HG02763 (cell line): Measurements from ENCODE around the gene KDM5C.

Experiments used
- ATAC-seq: cut with Tn5 transposase; IDR thresholded peaks from one replicate; pipeline ENCODE4 v1.9.1; 2021; ENCODE audit warnings: mild to moderate bottlenecking, moderate library complexity; ENCODE audit not compliant: unreplicated experiment

KDM5C gene

DNA sequence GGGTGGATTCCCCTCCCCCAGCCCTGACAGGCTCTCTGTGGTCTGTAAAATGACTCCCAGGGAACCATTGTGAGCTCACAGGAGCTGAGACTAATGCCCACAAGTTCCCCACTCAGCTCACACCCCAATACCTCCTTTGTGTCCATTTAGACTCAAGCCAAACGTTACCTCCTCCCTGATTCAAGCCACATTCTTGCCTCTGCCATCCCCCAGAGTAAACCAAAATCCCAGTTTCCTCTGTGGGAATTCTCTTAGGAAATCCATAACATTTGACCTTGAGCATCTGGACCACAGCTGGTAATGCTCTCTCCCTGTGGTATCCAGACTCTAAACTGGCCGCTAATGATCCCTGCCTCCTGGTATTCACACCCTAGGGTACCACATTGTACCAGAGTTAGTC lies 26.3 kb upstream of the KDM5C start:
- ATAC-seq = no peak

DNA sequence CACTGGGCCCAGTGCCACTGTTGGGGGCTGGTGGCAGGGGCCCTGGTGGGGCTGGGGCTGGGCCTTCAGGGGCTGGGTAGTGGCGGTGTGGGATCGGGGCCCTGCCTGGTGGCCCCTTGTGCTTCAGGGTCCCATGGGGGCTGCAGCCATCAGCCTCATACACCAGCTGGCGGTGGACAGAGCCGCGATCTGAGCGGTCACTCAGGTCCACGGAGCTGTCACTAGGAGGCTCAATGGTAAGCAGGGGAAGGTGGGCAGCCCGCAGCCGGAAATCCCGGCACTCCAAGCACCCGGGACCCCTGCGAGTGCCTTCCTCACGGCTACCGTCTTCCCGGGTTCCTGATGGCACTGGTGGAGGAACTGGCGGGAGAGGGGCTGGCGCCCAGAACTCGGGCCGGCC lies 25.5 kb upstream of the KDM5C start:
- ATAC-seq = no peak

DNA sequence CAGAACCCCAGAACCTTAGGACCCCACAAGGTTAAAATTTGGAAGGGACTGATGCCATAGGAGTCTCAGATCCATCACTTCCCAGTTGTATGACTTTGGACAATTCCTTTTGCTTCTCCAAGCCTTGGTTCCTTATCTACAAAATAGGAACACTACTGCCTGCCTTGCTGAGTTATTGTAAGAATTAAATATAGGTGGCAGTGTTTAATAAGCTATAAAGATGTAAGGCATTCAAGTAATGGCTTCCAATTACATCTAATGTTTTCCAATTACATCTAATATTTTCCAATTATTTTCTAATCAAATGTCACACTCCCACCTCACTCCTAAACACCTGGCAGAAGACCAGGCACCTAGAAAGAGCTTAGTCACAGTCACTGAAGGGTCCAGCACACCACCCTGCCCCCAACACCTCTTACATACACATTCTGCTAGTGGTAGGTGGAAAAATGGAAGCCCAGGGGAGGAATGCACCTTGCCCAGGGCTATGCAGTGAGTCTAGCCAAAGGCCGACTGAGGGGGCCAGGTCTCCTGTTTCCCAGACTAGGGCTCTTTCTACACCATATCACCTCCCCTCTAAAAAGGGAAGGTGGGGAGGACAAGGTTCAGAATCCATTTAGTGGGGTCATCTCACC lies 24.5 kb upstream of the KDM5C start:
- ATAC-seq = no peak

- no peak for ATAC-seq
These were observed 22.9 kb upstream of the KDM5C start for GRCh38 chrX:53247928-53248327.

DNA sequence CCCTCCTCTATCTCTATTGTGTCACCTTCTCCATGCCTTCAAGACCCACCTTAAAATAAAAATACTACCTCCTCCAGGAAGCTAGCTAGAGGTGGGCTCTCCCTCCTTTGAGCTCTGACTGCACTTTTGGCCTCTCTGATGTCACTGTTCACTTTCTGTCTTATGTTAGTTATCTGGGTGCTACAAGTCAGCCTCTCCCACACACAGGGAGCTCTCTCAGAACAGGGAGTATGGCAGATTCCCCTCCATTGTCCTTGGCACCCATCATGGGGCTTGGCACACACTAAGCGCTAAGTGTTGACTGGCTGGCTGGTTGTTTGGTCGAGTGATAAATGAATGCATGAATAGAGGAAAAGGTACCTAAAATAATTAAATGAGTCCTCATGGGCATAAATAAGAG lies 21.2 kb upstream of the KDM5C start:
- no peak for ATAC-seq

DNA sequence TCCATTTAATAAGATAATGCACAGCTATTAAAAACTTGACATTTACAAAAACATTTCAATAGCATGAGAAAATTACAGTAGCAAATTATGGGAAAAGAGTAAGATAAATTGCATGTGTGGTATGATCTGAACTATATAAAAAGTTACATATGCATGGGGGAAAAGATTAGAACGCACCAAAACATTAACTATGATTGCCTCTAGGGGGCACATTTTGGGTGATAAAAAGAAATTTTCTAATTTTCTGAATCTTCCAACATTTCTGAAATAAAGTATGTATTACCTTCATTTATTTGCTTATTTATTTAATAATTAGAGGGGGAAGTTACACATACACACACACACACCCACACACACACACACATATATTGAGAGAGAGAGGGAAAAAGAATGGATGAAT lies 19.6 kb upstream of the KDM5C start:
- no peak for ATAC-seq

DNA sequence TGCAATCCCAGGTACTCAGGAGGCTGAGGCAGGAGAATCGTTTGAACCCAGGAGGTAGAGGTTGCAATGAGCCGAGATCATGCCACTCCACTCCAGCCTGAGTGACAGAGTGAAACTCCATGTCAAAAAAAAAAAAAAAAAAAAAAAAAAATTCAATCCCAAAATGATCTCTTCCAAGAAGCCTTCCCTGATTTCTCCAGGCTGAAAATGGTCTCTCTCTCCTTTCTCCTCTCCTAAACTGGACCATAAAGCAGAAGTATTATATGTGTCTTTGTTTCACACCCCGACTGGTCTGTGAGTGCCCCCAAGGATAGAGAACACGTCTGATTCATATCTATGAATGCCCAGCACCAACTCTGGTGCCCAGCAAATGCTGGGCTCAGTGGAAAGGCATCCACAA lies 17.3 kb upstream of the KDM5C start:
- no peak for ATAC-seq

GRCh38 chrX:53241558-53241957 lies 16.6 kb upstream of the KDM5C start:
- ATAC-seq = no peak

DNA sequence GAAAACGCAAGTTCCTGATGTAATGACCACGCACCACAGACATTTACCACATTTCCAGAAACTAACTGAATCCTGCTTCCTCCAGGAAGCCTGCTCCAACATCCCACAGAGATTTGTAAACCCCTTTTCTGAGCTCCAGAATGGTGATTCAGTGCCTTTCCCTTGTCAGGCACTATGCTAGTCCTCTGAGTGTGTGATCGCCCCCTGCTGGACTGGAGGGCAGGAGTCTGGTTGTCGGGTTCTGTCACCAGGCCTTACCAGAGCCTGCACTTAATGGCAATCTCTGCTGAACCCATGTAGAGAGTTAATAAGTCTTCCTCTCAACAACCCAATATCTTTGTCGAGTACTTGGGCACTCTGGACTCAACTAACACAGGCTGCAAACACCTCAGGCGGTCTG lies 14.5 kb upstream of the KDM5C start:
- no peak for ATAC-seq

DNA sequence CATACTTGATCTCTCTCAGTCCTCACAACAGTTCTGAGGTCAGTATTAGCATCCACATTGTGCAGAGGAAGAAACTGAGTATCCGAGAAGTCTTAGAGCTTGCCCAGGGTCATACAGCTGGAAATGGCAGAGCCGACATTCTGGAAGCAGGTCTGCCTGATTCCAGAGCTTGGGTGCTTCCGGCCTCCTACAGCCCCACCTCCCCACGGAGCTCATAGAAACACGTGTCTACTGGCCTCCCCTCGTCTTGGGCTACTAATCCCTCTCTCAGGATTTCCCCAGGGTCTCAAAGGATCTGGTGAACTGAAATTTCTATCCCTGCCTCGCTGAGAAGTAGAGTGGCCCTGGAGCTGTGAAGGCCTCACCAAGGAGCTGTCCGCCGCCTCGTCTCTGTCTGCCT lies 12.0 kb upstream of the KDM5C start:
- ATAC-seq = no peak

GRCh38 chrX:53236025-53236679 lies 11.1 kb upstream of the KDM5C start:
- no peak for ATAC-seq

DNA sequence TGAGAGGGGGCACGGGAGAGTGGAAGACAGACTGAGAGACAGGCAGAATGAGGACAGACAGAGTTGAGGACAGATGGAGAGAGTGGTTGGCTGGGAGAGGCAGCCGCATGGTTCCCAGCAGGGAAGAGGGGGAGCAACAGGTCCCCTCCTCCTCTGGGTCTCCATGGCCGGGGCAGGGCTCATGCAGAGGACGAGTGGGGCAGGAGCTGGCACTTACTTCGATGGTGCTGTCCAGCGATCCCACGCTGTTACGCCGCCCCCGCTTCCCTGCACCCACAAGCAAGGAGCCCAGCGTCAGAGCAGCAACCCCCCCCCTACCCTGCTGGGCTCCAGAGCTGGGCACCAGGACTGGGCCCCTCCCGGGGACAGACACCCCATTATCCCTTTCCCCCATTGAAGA lies 10.6 kb upstream of the KDM5C start:
- ATAC-seq = no peak

- no peak for ATAC-seq
These were observed 9.5 kb upstream of the KDM5C start for GRCh38 chrX:53234484-53234883.

- ATAC-seq = no peak
These were observed 8.5 kb upstream of the KDM5C start for GRCh38 chrX:53233536-53233935.

GRCh38 chrX:53230116-53230515 lies 5.1 kb upstream of the KDM5C start:
- no peak for ATAC-seq

GRCh38 chrX:53227224-53227765 lies 2.3 kb upstream of the KDM5C start:
- no peak for ATAC-seq

DNA sequence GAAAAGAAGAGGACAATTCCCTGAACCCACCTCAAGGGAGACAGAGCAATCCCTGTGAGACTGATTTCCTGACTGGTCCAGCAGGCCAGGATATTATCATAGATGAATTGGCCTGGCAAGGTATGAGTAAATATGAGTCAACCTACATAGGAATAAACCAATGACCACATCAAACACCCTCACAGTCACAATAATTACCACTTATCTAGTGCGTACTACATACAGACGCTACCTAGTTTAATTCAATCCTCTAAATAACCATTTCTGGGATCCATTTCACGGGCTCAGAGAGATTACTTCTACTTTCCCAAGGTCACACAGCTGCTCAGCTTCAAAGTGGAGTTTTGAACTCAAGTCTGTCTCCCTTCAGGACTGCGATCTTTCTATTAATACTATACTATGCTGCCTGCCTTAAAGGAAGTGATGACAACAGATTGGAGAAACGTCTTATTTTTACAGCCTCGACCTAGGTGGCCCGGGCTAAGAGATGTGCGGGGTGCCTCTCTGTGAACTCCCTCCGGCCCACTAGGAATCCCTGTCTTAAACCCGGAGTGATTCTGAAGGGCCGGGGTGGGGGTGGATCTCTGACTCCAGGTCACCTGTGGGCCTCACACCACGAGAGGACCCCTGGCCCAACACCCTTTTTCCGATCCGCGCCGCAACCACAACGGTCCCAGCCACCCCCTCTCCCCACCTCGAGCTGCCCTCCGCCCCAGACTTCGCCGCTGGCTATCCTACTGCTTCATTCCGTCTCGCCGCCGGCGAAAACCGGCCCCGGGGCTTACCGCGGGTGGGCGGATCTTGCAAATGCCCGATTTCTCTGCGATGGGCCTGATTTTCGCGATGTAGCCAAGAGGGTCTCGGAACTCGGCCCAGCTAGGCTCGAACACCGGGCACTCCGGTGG lies 800 bp downstream of the KDM5C start:
- ATAC-seq = no peak

DNA sequence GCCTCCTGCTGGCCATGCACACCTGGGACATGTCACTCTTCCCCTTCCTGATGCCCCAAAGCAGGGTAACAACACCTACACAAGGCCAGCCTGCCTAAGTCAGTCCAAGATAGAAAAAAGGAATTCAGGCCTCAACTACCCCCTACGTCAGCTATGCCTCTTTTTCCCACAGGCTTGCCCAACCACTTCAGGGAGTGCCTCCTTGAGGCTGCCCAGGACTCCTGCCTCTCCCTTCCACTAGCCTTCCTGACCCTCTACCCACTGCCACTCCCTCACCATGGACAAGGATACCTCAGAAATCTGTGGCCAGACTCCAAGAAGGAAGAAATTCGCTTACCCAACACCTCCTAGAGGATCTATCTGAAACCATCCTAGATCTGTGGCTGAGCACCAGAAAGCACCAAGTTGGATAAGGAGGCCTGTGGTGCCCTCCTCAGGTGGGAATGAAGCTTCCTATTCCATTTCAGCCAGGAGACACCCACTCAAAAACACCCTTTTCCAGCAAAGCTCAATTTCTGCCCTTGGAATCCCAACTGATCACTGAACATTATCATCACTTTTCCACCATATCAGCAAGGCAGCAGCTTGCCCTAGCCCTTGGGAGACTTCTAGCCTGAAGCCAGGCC lies 1.8 kb downstream of the KDM5C start:
- no peak for ATAC-seq

GRCh38 chrX:53211391-53211978 lies 13.5 kb downstream of the KDM5C start:
- no peak for ATAC-seq

DNA sequence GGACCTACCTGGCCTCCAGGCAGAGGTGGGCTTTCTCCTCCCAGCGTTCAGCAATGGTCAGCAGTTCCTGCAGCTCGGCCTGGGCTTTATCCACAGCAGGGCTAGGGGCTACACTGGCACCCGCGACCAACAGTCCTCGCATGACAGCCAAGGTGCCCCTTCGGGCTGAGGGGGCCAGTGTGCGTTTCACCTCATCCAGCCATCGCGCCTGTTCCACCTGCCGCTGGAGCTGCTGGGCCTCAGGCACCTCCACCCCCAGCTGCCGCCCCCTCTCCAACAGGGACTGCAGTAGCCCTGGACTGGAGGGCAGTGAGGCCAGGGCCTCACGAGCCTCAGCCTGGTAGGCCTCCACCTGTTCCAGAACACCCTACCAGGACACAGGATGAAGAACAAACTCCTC lies 28.3 kb downstream of the KDM5C start:
- no peak for ATAC-seq

DNA sequence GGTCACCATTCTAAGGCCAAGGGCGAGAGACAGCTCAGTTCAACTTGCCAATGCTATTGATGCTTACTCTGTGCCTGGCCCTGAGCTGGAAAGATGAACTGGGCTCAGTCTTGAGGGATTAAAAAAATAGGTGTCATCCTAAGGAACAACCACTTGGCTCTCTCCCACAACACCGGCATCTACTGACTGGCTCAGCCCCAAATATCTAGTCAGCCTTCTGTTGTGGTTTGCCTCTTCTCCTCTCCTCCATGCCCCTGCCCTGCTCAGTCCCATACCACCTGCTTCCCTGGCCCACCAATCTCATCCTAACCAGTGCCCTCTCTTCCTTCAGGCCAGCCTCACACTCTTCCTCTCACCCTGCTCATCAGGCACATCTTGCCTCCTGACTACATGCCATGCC lies 29.6 kb downstream of the KDM5C start:
- no peak for ATAC-seq
